ENCODE measurements around the gene RNF26.
A peak's percentile ranks its signal among the peaks of the same experiment; 100 is the strongest.

Gene RNF26

GRCh38 chr11:119334174-119334930, at the start of gene RNF26:
RNF26 (plus strand) TSS chr11:119334527; CDS start chr11:119335123, 596 bp downstream.
- peak; percentile 85 to 95 (median 92) for DNase-seq (ENCODE audit: low read depth in 3 of 3)

- no peak for DNase-seq (ENCODE audit: low read depth in 3 of 3)
Measured at GRCh38 chr11:119285431-119285830, 48.9 kb upstream of the RNF26 start.

GRCh38 chr11:119288219-119288618, 46.1 kb upstream of the RNF26 start:
- no peak for DNase-seq (ENCODE audit: low read depth in 3 of 3)

GRCh38 chr11:119290894-119291497, 43.3 kb upstream of the RNF26 start:
- no peak for DNase-seq (ENCODE audit: low read depth in 3 of 3)

GRCh38 chr11:119293461-119293860, 40.9 kb upstream of the RNF26 start:
- no peak for DNase-seq (ENCODE audit: low read depth in 3 of 3)

GRCh38 chr11:119295178-119295577, 39.1 kb upstream of the RNF26 start:
- no peak for DNase-seq (ENCODE audit: low read depth in 3 of 3)

- no peak for DNase-seq (ENCODE audit: low read depth in 3 of 3)
Measured at GRCh38 chr11:119297938-119298337, 36.4 kb upstream of the RNF26 start.

- DNase-seq (ENCODE audit: low read depth in 3 of 3), result no peak
Measured at GRCh38 chr11:119298726-119299125, 35.6 kb upstream of the RNF26 start.

GRCh38 chr11:119299416-119299815, 34.9 kb upstream of the RNF26 start:
- no peak for DNase-seq (ENCODE audit: low read depth in 3 of 3)

- DNase-seq (ENCODE audit: low read depth in 3 of 3), result no peak
Measured at GRCh38 chr11:119300198-119300964, 33.9 kb upstream of the RNF26 start.

- no peak for DNase-seq (ENCODE audit: low read depth in 3 of 3)
Measured at GRCh38 chr11:119303227-119303718, 31.1 kb upstream of the RNF26 start.

GRCh38 chr11:119305556-119306372, 28.6 kb upstream of the RNF26 start:
- DNase-seq (ENCODE audit: low read depth in 3 of 3), result no peak

GRCh38 chr11:119306373-119306890, 27.9 kb upstream of the RNF26 start:
- DNase-seq (ENCODE audit: low read depth in 3 of 3), result no peak

GRCh38 chr11:119307219-119307618, 27.1 kb upstream of the RNF26 start:
- no peak for DNase-seq (ENCODE audit: low read depth in 3 of 3)

- no peak for DNase-seq (ENCODE audit: low read depth in 3 of 3)
Measured at GRCh38 chr11:119307974-119308373, 26.4 kb upstream of the RNF26 start.

GRCh38 chr11:119309411-119309810, 24.9 kb upstream of the RNF26 start:
- DNase-seq (ENCODE audit: low read depth in 3 of 3), result no peak

- no peak for DNase-seq (ENCODE audit: low read depth in 3 of 3)
Measured at GRCh38 chr11:119309953-119310681, 24.2 kb upstream of the RNF26 start.

GRCh38 chr11:119310682-119311052, 23.7 kb upstream of the RNF26 start:
- no peak for DNase-seq (ENCODE audit: low read depth in 3 of 3)

- DNase-seq (ENCODE audit: low read depth in 3 of 3), result no peak
Measured at GRCh38 chr11:119314726-119315125, 19.6 kb upstream of the RNF26 start.

- DNase-seq (ENCODE audit: low read depth in 3 of 3), result no peak
Measured at GRCh38 chr11:119315131-119316015, 19.0 kb upstream of the RNF26 start.

Measured in stimulated activated CD4-positive, alpha-beta T cell treated with anti-CD3 and anti-CD28 coated beads, TNF-alpha, amount 100 ng/mL, for 24 hours (primary cell).